NCI-H2107 treated with DMSO at 0.1 percent for 48 hours (cell line): ENCODE results near the gene ASIC4.

Experiments used
- DNase-seq: peaks from one replicate; lab custom pipeline; 2025; ENCODE audit not compliant: unreplicated experiment; lab: John Stamatoyannopoulos, UW

The ASIC4 gene

GRCh38 chr2:219497495-219498279 lies 16.6 kb upstream of the ASIC4 start:
- no peak for DNase-seq

- peak; percentile 74 for DNase-seq
Observed at GRCh38 chr2:219498280-219499057, 15.8 kb upstream of the ASIC4 start, which contains the start of gene GMPPA. Gene GMPPA, plus strand, starts transcription at chr2:219498891. Its CDS starts 1,085 bp downstream, at chr2:219499976.

- DNase-seq: no peak
Observed at GRCh38 chr2:219499058-219499307, 15.3 kb upstream of the ASIC4 start.

- DNase-seq: no peak
Observed at GRCh38 chr2:219499555-219499954, 14.7 kb upstream of the ASIC4 start.

- DNase-seq: no peak
Observed at GRCh38 chr2:219500135-219500534, 14.1 kb upstream of the ASIC4 start.

GRCh38 chr2:219501849-219502248 lies 12.4 kb upstream of the ASIC4 start:
- DNase-seq: no peak

GRCh38 chr2:219502618-219503017 lies 11.7 kb upstream of the ASIC4 start:
- DNase-seq: no peak

- no peak for DNase-seq
Observed at GRCh38 chr2:219505585-219505984, 8.7 kb upstream of the ASIC4 start.

GRCh38 chr2:219506153-219506801 lies 8.0 kb upstream of the ASIC4 start:
- DNase-seq: no peak

- no peak for DNase-seq
Observed at GRCh38 chr2:219506802-219507526, 7.3 kb upstream of the ASIC4 start.

- no peak for DNase-seq
Observed at GRCh38 chr2:219507581-219508443, 6.5 kb upstream of the ASIC4 start.

GRCh38 chr2:219508444-219508734 lies 5.9 kb upstream of the ASIC4 start:
- DNase-seq: no peak

GRCh38 chr2:219508971-219509779 lies 5.1 kb upstream of the ASIC4 start:
- DNase-seq: no peak

GRCh38 chr2:219509780-219510511 lies 4.3 kb upstream of the ASIC4 start:
- no peak for DNase-seq

GRCh38 chr2:219510512-219511135 lies 3.7 kb upstream of the ASIC4 start:
- no peak for DNase-seq

- DNase-seq: no peak
Observed at GRCh38 chr2:219511547-219512325, 2.5 kb upstream of the ASIC4 start.

- no peak for DNase-seq
Observed at GRCh38 chr2:219512524-219513216, 1.6 kb upstream of the ASIC4 start.
